Neural cell (in vitro differentiated cells): ENCODE results near the gene HPN. TPM values are rescaled to one million over a fixed set of nuclear protein-coding genes. Genes with fewer than 3 reads are reported as not detected.
"Not testable (repeated sequence)": the region's sequence is repeated elsewhere in the genome, so short reads cannot be mapped to it uniquely, and the experiment has no call there.

Experiments used
- H2AFZ ChIP-seq: fragments of 200-600, 300-800 bp; sonication (generic), shearing (Covaris generic); 2 replicates; pipeline ENCODE4 v1.6.0; 2014; ENCODE audit warnings: low read depth, mild to moderate bottlenecking, antibody characterized with exemption, low read length, moderate library complexity
- H3F3A ChIP-seq: fragments of 200-600 bp; shearing (Covaris generic); 2 replicates; pipeline ENCODE4 v1.6.1; 2016; ENCODE audit warnings: mild to moderate bottlenecking, moderate library complexity, mixed read lengths, antibody characterized with exemption, low read length; ENCODE audit not compliant: insufficient read depth, poor library complexity, severe bottlenecking
- H3K27ac ChIP-seq: fragments of 200-600, 300-800 bp; sonication (generic), shearing (Covaris generic); 2 replicates; pipeline ENCODE4 v1.5.1; 2014; ENCODE audit warnings: mild to moderate bottlenecking, low read length, moderate library complexity
- H3K27me3 ChIP-seq: fragments of 300-800, 200-600 bp; sonication (generic), shearing (Covaris generic); 2 replicates; pipeline ENCODE4 v1.6.0; 2014; ENCODE audit warnings: mild to moderate bottlenecking, low read depth, low read length, moderate library complexity; ENCODE audit not compliant: insufficient read depth
- H3K36me3 ChIP-seq: fragments of 300-800, 200-600 bp; sonication (generic), shearing (Covaris generic); 2 replicates; pipeline ENCODE4 v1.5.1; 2014; ENCODE audit warnings: mild to moderate bottlenecking, antibody characterized with exemption, low read length, moderate library complexity; ENCODE audit not compliant: insufficient read depth
- H3K4me2 ChIP-seq: fragments of 300-800, 200-600 bp; sonication (generic), shearing (Covaris generic); 2 replicates; pipeline ENCODE4 v1.6.0; 2014; ENCODE audit warnings: mild to moderate bottlenecking, low read length
- H3K4me3 ChIP-seq: fragments of 300-800, 200-600 bp; sonication (generic), shearing (Covaris generic); 2 replicates; pipeline ENCODE4 v1.5.1; 2014; ENCODE audit warnings: mild to moderate bottlenecking, low read length, moderate library complexity
- H3K79me2 ChIP-seq: fragments of 200-600 bp; shearing (Covaris generic); replicated peaks from 2 replicates; pipeline ENCODE4 v1.6.0; 2014; ENCODE audit warnings: mild to moderate bottlenecking, low read length, moderate library complexity; ENCODE audit not compliant: insufficient read depth
- H3K9ac ChIP-seq: fragments of 300-800, 200-600 bp; sonication (generic), shearing (Covaris generic); 2 replicates; pipeline ENCODE4 v1.6.1; 2016; ENCODE audit warnings: mild to moderate bottlenecking, low read length, mixed read lengths
- H3K9me2 ChIP-seq: fragments of 200-600 bp; shearing (Covaris generic); 2 replicates; pipeline ENCODE4 v1.6.1; 2016; ENCODE audit warnings: mild to moderate bottlenecking, low read length, mixed read lengths; ENCODE audit not compliant: insufficient read depth
- H3K9me3 ChIP-seq: fragments of 200-600, 300-800 bp; sonication (generic), shearing (Covaris generic); 2 replicates; pipeline ENCODE4 v1.6.1; 2016; ENCODE audit warnings: mild to moderate bottlenecking, mixed run types, low read length, moderate library complexity, mixed read lengths
- H4K20me1 ChIP-seq: fragments of 200-600 bp; shearing (Covaris generic); 2 replicates; pipeline ENCODE4 v1.6.1; 2016; ENCODE audit warnings: mild to moderate bottlenecking, mixed run types; ENCODE audit not compliant: insufficient read depth
- EP300 ChIP-seq: fragments of 450-650 bp; conservative IDR thresholded peaks from 2 replicates; pipeline ENCODE4 v1.6.1; 2014; ENCODE audit warnings: antibody characterized with exemption, mild to moderate bottlenecking, moderate library complexity; ENCODE audit not compliant: poor library complexity, severe bottlenecking
- EZH2 ChIP-seq: fragments of 200-600, 300-800 bp; shearing (Covaris generic), sonication (generic); IDR thresholded peaks from 2 replicates; pipeline ENCODE4 v1.6.1; 2014; ENCODE audit warnings: antibody characterized with exemption, low read length, borderline replicate concordance, mild to moderate bottlenecking; ENCODE audit not compliant: insufficient read depth, poor library complexity, severe bottlenecking
- MXI1 ChIP-seq: fragments of 450-650 bp; conservative IDR thresholded peaks from 2 replicates; pipeline ENCODE4 v1.6.1; 2014; ENCODE audit warnings: antibody characterized with exemption, mild to moderate bottlenecking; ENCODE audit not compliant: poor library complexity, severe bottlenecking
- POLR2AphosphoS5 ChIP-seq: IDR thresholded peaks from 2 replicates; pipeline ENCODE4 v1.6.1; 2012
- RAD21 ChIP-seq: fragments of 450-650 bp; conservative IDR thresholded peaks from 2 replicates; pipeline ENCODE4 v1.6.1; 2014; ENCODE audit warnings: antibody characterized with exemption, mild to moderate bottlenecking, moderate library complexity
- SMC3 ChIP-seq: fragments of 450-650 bp; conservative IDR thresholded peaks from 2 replicates; pipeline ENCODE4 v1.6.1; 2014; ENCODE audit warnings: antibody characterized with exemption, mild to moderate bottlenecking, moderate library complexity; ENCODE audit not compliant: poor library complexity
- TAF1 ChIP-seq: IDR thresholded peaks from 2 replicates; pipeline ENCODE4 v1.6.1; 2012; ENCODE audit warnings: low read depth
- polyA plus RNA-seq: library from polyadenylated mRNA; depleted of rRNA; stranded (reverse); fragments of >200 nt; gene quantifications from 2 replicates; pipeline ENCODE4 v1.2.3, GENCODE V29; 2014
- TF ChIP-seq, protein P1 (sequence below): IDR thresholded peaks from 2 replicates; pipeline ENCODE4 v1.6.1; 2012; ENCODE audit warnings: borderline replicate concordance
- TF ChIP-seq, protein P2 (sequence below): fragments of 450-650 bp; IDR thresholded peaks from 2 replicates; pipeline ENCODE4 v1.5.1; 2014; ENCODE audit warnings: antibody characterized with exemption, mild to moderate bottlenecking, moderate library complexity; ENCODE audit not compliant: poor library complexity, severe bottlenecking

The HPN gene
- polyA plus RNA-seq, 1 donor from 2014 or later: 0.15 TPM

DNA sequence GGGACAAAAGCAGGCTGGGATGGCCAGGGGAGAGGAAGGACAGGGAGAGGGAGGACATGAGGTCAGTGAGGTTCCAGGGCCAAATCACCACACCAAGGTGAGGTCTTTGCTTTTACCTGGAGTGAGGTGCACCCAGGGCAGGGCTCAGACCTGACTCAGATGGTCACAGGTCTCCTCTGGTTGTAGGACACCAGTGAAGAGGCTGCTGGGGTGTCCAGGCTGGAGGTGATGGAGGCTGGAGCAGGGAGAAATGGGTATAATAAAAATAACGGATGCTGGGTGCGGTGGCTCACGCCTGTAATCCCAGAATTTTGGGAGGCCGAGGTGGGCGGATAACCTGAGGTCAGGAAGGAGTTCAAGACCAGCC is 34.5 kb upstream of the HPN start:
- Histone ChIP-seq H4K20me1 (no peaks in the 10 kb centered on the region), H3K9ac (no peak overlapping the region), H3K79me2 (peaks cover 37% of the 10 kb centered on the region)

DNA sequence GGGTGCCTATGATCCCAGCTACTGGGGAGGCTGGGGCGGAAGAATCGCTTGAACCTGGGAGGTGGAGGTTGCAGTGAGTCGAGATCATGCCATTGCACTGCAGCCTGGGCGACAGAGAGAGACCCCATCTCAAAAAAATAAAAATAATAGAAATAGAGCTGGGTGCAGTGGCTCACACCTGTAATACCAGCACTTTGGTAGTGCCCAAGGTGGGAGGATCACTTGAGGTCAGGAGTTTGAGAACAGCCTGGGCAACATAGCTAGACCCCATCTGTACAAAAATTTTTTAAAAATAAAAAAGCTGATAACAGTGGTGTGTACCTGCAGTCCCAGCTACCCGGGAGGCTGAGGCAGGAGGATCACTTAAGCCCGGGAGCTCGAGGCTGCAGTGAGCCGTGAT is 34.1 kb upstream of the HPN start:
- not testable (repeated sequence) for H3K9ac ChIP-seq, H2AFZ ChIP-seq, H3F3A ChIP-seq, H3K9me3 ChIP-seq, H3K27ac ChIP-seq, H3K36me3 ChIP-seq, H3K4me3 ChIP-seq, H4K20me1 ChIP-seq, H3K9me2 ChIP-seq, H3K27me3 ChIP-seq, H3K4me2 ChIP-seq
- H3K79me2 ChIP-seq: peaks cover 34% of the 10 kb centered on the region

More for the DNA sequence above, 34.5 kb upstream of the HPN start:
- H3K9me3 ChIP-seq: no peaks in the 10 kb centered on the region
- H2AFZ ChIP-seq: no peak overlapping the region
- no peak overlapping the region for H3K4me2 ChIP-seq
- H3K27ac ChIP-seq: no peak overlapping the region
- no peak overlapping the region for H3K4me3 ChIP-seq
- TF ChIP-seq RAD21: no peak
- TF ChIP-seq, protein P1, sequence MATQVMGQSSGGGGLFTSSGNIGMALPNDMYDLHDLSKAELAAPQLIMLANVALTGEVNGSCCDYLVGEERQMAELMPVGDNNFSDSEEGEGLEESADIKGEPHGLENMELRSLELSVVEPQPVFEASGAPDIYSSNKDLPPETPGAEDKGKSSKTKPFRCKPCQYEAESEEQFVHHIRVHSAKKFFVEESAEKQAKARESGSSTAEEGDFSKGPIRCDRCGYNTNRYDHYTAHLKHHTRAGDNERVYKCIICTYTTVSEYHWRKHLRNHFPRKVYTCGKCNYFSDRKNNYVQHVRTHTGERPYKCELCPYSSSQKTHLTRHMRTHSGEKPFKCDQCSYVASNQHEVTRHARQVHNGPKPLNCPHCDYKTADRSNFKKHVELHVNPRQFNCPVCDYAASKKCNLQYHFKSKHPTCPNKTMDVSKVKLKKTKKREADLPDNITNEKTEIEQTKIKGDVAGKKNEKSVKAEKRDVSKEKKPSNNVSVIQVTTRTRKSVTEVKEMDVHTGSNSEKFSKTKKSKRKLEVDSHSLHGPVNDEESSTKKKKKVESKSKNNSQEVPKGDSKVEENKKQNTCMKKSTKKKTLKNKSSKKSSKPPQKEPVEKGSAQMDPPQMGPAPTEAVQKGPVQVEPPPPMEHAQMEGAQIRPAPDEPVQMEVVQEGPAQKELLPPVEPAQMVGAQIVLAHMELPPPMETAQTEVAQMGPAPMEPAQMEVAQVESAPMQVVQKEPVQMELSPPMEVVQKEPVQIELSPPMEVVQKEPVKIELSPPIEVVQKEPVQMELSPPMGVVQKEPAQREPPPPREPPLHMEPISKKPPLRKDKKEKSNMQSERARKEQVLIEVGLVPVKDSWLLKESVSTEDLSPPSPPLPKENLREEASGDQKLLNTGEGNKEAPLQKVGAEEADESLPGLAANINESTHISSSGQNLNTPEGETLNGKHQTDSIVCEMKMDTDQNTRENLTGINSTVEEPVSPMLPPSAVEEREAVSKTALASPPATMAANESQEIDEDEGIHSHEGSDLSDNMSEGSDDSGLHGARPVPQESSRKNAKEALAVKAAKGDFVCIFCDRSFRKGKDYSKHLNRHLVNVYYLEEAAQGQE: no peak
- no peak for TF ChIP-seq TAF1
- no peak for TF ChIP-seq MXI1
- TF ChIP-seq, protein P2, sequence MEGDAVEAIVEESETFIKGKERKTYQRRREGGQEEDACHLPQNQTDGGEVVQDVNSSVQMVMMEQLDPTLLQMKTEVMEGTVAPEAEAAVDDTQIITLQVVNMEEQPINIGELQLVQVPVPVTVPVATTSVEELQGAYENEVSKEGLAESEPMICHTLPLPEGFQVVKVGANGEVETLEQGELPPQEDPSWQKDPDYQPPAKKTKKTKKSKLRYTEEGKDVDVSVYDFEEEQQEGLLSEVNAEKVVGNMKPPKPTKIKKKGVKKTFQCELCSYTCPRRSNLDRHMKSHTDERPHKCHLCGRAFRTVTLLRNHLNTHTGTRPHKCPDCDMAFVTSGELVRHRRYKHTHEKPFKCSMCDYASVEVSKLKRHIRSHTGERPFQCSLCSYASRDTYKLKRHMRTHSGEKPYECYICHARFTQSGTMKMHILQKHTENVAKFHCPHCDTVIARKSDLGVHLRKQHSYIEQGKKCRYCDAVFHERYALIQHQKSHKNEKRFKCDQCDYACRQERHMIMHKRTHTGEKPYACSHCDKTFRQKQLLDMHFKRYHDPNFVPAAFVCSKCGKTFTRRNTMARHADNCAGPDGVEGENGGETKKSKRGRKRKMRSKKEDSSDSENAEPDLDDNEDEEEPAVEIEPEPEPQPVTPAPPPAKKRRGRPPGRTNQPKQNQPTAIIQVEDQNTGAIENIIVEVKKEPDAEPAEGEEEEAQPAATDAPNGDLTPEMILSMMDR: no peak
- no peak for TF ChIP-seq EP300
- TF ChIP-seq SMC3: no peak
- no peak for TF ChIP-seq POLR2AphosphoS5
- TF ChIP-seq EZH2: no peak
- H3K36me3 ChIP-seq: no peaks in the 10 kb centered on the region
- H3F3A ChIP-seq: no peaks in the 10 kb centered on the region
- no peaks in the 10 kb centered on the region for H3K27me3 ChIP-seq
- H3K9me2 ChIP-seq: no peaks in the 10 kb centered on the region

DNA sequence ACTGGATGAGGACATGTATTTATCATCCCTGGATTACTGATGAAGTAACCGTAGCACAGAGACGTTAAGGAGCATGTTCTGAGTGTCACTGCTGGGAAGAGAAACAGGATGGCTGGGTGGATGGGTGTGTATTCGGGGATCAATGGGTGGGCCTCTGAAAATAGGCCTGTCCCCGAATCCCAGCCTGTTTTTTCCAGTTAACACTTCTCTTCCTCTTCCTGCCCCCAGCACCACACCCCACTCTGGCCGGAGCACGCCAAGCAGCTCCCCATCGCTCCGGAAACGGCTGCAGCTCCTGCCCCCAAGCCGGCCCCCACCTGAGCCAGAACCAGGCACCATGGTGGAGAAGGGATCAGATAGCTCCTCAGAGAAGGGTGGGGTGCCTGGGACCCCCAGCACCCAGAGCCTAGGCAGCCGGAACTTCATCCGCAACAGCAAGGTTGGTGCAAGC is 32.6 kb upstream of the HPN start:
- no peaks in the 10 kb centered on the region for H3K9me3 ChIP-seq
- H3K9ac ChIP-seq: no peak overlapping the region
- H3K36me3 ChIP-seq: no peaks in the 10 kb centered on the region
- no peak for TF ChIP-seq POLR2AphosphoS5
- no peak for TF ChIP-seq SMC3
- no peak for TF ChIP-seq EP300
- no peak for TF ChIP-seq EZH2
- no peak for TF ChIP-seq RAD21
- TF ChIP-seq, protein P2: no peak
- TF ChIP-seq TAF1: no peak
- TF ChIP-seq MXI1: no peak
- TF ChIP-seq, protein P1: no peak
- no peaks in the 10 kb centered on the region for H3K27me3 ChIP-seq
- no peaks in the 10 kb centered on the region for H3F3A ChIP-seq
- peaks cover 22% of the 10 kb centered on the region for H3K79me2 ChIP-seq
- no peaks in the 10 kb centered on the region for H4K20me1 ChIP-seq
- no peak overlapping the region for H3K4me2 ChIP-seq
- no peak overlapping the region for H3K4me3 ChIP-seq
- no peak overlapping the region for H3K27ac ChIP-seq
- no peak overlapping the region for H2AFZ ChIP-seq
- no peaks in the 10 kb centered on the region for H3K9me2 ChIP-seq
